Measurements from ENCODE around the gene SYT2.

GRCh38 chr1:202561726-202562443 is 148.4 kb downstream of the SYT2 start:
- TF ChIP-seq POLR2A (IDR thresholded peaks at IDR 0.05) (no peak), CTCF (IDR thresholded peaks at IDR 0.05) (peak in 3 of 6 experiments; percentile 27 to 41 (median 41))

All from thyroid gland (tissue), 4 donors.